HG03521 (cell line): ENCODE measurements around the gene XCR1.
"Not testable (repeated sequence)": the region's sequence is repeated elsewhere in the genome, so short reads cannot be mapped to it uniquely, and the experiment has no call there.

ENCODE experiments used
- ATAC-seq: cut with Tn5 transposase; IDR thresholded peaks from one replicate; pipeline ENCODE4 v1.9.1; 2021; ENCODE audit warnings: mild to moderate bottlenecking, moderate library complexity; ENCODE audit not compliant: unreplicated experiment

XCR1 gene

GRCh38 chr3:46049093-46049492 lies 21.8 kb upstream of the XCR1 start:
- no peak for ATAC-seq

GRCh38 chr3:46046231-46046630 lies 18.9 kb upstream of the XCR1 start:
- not testable (repeated sequence) for ATAC-seq

- no peak for ATAC-seq
Measured at GRCh38 chr3:46038916-46039315, 11.6 kb upstream of the XCR1 start.

GRCh38 chr3:46038071-46038470 lies 10.8 kb upstream of the XCR1 start:
- not testable (repeated sequence) for ATAC-seq

- ATAC-seq, result no peak
Measured at GRCh38 chr3:46036191-46036590, 8.9 kb upstream of the XCR1 start.

- no peak for ATAC-seq
Measured at GRCh38 chr3:46031747-46032146, 4.5 kb upstream of the XCR1 start.

- ATAC-seq, result no peak
Measured at GRCh38 chr3:46031269-46031668, 4.0 kb upstream of the XCR1 start.

GRCh38 chr3:46030626-46031025 lies 3.3 kb upstream of the XCR1 start:
- ATAC-seq, result no peak

GRCh38 chr3:46029953-46030543 lies 2.8 kb upstream of the XCR1 start:
- ATAC-seq, result no peak

- ATAC-seq, result no peak
Measured at GRCh38 chr3:46027736-46028397, 584 bp upstream of the XCR1 start.

GRCh38 chr3:46025139-46025538 lies 2.1 kb downstream of the XCR1 start:
- ATAC-seq, result no peak

GRCh38 chr3:46024131-46024530 lies 3.2 kb downstream of the XCR1 start:
- ATAC-seq, result no peak

- ATAC-seq, result no peak
Measured at GRCh38 chr3:46022909-46023785, 4.1 kb downstream of the XCR1 start.

- no peak for ATAC-seq
Measured at GRCh38 chr3:46021516-46021915, 5.8 kb downstream of the XCR1 start.

GRCh38 chr3:46020766-46021510 lies 6.3 kb downstream of the XCR1 start:
- ATAC-seq, result no peak

GRCh38 chr3:46019707-46020106 lies 7.6 kb downstream of the XCR1 start:
- no peak for ATAC-seq

- ATAC-seq, result no peak
Measured at GRCh38 chr3:46017720-46018119, 9.6 kb downstream of the XCR1 start.

- no peak for ATAC-seq
Measured at GRCh38 chr3:46013316-46014094, 13.8 kb downstream of the XCR1 start.

GRCh38 chr3:46012246-46012645 lies 15.0 kb downstream of the XCR1 start:
- no peak for ATAC-seq

GRCh38 chr3:46010519-46011113 lies 16.7 kb downstream of the XCR1 start:
- no peak for ATAC-seq
